Measurements from ENCODE around the gene AP3S2.

- TF ChIP-seq POLR2A (IDR thresholded peaks at IDR 0.05), result no peak
- no peak for TF ChIP-seq CTCF (IDR thresholded peaks at IDR 0.05)
Observed at GRCh38 chr15:89904519-89904918, 10.7 kb upstream of the AP3S2 start.

Measured in adrenal gland (tissue), 5 donors.